GM18519 (cell line): Measurements from ENCODE around the gene BCDIN3D.
"Not testable (repeated sequence)": the region's sequence is repeated elsewhere in the genome, so short reads cannot be mapped to it uniquely, and the experiment has no call there.

ENCODE experiments used
- ATAC-seq: cut with Tn5 transposase; IDR thresholded peaks from one replicate; pipeline ENCODE4 v1.9.1; 2021; ENCODE audit warnings: mild to moderate bottlenecking, moderate library complexity; ENCODE audit not compliant: unreplicated experiment, low FRiP score

Gene BCDIN3D

DNA sequence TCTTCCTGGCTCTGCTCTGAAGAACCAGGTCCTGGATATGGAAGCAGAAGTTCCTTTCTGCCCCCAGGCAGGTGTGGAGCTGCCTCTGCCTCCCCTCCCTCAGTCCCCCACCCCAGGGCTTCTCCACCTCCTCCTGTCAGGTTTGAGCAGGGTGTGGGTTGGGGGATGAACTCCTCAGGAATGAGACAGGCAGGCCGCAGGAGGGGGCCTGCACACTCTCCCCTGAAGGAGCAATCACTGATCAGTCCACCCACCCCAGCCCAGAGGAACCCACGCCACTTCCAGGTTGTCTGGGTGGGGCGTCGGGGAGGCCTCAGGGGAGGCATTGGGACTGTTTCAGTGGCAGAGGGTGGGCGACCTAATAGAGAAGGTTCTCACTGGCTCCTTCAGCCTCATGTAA lies 34.2 kb upstream of the BCDIN3D start:
- ATAC-seq, result no peak

DNA sequence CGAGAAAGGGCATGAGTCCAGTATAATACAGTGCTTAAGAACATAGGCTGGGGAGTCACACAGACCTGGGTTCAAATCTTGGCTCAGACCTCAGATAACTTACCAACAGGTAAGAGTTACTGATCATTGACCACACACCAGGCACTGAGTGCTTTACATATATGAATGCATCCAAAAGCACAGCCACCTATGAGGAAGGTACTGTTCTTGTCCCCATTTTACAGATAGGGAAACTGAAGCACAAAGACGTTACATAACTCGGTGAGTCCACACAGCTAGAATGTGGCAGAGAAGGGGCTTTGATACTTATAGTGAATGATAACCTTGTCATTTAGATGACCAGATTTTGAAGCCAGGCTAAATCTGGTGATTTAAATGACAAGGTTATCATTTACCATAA lies 33.2 kb upstream of the BCDIN3D start:
- no peak for ATAC-seq

DNA sequence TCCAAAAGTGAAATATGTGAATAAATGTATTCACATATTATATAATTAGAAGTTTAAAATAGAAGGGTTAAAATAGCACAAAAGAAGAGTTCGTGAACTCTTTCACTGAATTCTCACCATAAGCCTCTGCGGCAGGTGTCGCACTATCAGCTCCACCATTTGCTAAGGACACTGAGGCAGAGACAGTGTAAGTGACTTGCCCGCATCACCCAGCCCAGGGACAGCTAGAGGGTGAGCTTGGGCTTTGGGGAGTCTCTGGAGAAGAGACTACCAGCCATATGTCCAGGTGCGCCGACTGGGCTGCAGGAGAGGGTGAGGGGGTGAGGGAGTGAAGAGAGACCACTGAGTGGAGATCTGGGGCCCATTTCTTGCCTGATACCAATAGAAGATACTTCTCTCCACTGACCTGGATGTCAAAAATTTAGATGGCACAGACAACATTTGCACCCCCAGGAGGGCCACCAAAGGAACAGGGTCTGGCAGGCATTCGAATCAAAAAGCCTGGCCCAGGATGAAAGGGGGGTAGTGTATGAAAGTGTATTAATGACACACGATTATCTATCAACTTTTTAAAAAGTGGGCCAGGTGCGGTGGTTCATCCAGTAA lies 32.3 kb upstream of the BCDIN3D start:
- no peak for ATAC-seq

DNA sequence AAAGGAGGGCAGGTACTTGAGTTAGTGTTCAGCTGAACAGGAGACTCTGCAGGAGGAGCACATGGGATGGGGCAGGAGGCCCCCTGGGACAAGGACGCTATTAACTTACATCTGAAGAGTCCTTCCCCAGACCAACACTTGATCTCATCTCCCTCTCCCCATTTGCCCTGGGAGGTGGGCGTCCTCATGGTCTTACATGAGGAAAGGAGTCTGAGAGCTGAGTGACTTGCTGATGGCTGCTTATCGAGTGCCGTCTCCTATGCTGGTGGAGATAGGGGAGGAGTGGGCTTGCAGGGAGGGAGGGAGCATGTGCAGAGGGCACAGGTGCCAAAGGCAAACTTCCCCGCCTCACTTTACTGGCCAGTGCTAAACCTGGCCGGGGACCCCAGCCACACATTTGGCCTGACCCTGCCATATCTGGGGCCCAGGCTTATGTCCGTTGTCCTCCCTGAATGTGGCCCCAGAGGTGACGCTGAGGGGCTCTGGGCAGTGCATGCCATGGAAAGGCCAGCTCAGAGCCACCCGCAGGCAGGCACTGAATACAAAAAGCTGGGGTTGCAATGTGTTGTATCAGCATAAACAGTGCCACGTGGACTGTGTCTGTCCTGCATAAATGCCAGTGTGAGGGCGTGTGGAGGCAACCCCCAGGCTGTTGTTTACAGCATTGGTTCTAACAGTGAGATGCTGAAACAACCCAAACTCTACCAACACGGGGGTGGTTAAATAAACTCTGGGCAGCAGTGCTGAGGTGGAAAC lies 31.4 kb upstream of the BCDIN3D start:
- ATAC-seq, result no peak

DNA sequence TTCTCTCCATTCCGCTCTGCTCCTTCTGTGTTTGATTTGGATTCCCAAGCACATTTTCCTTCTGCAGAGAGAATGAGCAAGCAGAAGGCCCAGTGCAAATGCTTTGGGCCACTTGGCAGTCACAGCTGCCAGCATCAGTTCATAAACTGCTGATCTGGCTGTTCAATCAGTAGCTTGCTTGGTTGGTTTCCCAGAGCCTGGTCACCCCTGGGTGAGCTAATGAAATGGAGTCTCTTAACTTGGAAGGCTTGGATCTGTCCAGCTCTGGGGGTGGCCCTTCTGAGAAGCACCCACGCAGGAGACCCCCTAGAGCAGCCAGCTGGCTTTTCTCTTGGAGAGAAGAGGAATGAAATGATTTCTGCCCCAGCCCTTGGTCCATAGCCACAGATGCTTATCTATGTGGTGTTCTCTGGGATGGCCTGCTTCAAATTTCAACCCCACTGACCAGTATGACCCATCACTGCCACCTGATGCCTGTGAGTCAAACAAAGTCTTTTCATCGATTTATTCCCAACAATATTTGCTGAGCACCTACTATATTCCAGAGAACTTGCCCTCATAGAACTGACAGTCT lies 30.5 kb upstream of the BCDIN3D start:
- ATAC-seq, result no peak

DNA sequence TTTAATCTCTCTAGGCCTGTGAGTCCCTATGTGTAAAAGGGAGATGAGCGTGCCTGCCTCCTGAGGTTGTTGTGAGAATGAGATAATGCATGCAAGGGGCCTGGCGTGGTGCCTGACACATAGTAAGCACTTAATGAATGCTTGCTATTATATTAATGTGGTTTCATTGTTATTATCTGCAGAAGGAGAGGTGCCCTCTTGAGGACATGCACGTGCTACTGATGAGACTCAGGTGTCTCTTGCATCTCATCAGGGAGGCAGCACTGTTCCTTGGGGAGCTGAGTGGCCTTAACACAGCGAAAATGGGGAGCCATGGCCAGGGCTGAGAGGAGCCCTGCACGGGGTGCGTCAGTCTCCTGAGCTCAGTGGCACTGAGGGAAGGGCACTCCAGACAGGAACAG lies 29.9 kb upstream of the BCDIN3D start:
- no peak for ATAC-seq

DNA sequence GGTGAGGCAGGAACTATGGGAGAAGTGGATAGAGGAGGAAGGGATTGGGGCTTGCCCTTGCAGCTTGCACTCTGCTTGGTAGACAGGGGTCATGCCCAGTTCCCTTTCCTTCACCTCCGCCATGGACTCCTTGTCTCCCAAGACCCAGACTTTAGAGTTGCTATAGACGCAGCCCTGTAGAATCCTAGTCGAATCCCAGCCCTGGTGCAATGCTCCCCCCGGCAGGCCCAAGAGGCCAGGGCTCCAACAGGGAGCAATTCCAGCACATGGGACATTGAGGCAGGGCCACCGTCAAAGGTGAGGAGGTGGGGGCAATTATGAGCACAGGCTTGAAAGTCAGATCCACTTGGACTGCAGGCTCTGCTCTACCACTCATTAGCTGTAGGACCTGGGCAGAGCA lies 29.5 kb upstream of the BCDIN3D start:
- ATAC-seq, result no peak

DNA sequence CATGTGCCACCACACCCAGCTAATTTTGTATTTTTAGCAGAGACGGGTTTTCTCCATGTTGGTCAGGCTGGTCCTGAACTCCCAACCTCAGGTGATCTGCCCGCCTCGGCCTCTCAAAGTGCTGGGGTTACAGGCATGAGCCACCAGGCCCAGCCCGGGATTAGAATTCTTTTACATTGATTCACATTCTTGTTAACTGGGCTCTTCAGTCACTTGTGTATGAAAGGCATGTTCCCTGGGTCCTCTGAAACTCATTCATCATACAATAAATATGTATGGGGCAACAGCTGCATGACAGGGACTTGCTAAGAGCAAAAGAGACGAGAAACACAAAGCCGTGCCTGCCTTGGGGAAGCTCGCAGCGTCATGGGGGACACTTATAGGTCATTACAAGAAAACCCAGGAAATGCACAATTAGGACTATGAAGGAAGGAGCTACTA lies 28.9 kb upstream of the BCDIN3D start:
- ATAC-seq, result not testable (repeated sequence)

DNA sequence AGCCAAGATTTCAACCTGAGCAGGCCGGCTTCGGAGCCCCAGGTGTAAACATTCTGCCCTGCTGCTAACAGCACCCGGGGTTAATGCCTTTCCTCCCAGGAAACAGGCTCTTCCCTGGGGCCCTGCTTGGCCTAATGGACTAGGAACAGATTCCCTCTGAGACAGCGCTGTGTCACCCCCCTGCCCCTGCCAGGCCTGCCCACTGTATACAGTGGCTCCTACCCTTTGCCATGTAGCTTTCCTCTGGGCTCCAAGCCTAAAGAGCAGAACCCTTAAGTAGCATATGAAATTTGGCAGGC lies 28.3 kb upstream of the BCDIN3D start:
- ATAC-seq, result no peak

DNA sequence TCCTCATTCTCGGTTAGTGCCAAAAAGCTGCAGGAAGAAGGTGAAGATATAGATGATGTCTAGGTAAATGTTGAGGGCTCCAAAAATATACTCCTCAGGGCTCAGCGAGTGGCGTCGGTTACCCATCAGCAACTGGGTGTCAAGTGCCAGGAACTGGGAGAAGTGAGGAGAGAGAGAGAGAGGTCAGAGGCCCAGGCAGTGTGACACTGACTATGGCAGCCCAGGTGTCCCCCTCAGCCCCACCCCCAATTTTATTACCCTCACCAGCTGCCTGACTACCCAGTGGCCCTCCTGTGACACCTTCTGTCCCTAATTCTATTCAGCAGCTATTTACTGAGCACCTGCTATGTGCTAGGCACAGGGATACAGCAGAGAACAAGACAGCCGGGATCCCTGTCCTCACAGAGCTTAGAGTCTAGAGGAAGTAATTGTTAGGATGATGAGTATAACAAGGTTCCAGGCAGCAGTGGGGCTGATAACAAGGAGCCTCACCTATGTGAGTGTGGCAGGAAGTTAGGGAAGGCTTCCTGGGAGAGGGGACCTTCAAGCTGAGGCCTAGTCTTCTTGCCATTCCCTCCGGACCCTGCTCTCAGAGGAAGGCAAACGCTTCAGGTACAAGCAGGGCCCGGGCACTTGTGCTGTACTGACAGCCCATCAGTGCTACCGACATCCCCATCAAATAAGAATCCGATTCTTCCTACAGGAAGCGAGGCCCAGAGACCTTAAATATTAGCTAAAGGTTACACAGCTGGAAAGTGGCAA lies 27.8 kb upstream of the BCDIN3D start:
- no peak for ATAC-seq

DNA sequence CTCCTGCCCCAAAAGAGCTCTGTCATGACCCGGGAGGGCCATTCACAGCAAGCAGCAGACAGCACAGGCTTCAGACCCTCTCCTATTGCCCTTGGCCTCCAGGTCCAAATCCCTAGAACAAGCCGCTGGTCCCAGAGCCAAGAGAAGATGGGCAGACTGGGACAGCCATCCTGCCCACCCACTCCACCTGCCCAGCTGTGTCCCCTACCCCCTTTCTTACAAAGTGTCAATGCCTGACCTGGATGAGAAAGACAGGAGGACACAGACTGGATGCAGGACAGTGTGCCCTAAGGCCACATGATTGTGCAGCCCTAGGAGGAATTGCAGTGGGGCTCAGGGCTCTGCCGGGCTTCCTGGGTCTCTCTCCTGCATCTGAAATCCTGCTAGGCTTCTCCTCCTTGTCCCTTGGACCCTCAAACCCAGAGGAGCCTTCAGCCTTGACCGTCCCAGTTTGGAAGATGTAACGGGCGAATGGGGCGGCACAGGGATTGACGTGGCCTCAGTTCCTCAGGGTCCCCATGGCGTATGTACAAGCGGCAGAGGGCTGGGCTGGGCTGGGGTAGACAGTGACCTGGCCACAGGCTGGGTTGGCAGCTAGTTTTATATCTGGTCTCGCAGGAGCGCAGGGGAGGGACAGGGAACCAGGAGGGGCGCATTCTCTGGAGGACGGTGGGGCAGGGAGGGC lies 27.1 kb upstream of the BCDIN3D start:
- no peak for ATAC-seq

DNA sequence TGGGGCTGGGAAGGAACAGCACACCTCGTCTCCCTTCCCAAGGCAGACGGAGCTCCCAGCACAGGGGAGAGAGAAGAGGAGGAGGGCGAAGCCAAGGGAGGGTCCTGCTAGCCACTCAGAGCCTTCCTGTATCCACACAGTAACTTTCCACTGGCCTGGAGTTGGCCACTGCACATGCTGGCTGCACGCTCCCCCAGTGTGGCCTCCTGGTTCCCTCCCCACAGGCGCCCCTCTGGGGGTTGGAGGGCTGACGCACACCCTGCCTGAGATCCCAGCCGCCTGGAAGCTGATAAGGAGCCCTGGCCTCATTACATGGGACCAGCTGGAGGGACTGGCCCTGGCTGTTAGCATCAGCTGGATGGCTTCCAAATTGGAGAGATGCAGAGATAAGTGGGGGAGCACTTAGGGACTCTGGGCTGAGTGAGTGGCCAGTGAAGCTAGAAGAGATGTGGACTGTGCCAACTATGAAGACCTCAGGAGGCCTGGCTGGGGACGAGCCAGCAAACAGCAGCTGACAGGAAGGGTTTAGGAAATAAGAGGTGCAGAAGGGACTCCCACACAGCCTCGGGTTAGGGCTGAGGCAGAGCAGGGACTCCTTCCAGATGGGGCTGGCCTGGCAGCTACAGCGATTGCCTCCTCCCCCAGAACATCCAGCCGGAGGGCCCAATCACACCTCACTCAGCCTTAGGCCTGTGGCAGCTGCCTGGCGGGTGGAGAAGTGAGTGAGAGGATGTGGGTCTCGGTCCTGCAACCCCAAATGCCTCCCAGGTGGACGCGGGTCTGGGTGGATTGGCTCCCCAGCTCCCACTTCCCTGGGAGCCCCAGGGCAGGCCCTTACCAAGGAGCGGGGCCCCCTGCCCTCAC lies 26.3 kb upstream of the BCDIN3D start:
- ATAC-seq, result no peak

DNA sequence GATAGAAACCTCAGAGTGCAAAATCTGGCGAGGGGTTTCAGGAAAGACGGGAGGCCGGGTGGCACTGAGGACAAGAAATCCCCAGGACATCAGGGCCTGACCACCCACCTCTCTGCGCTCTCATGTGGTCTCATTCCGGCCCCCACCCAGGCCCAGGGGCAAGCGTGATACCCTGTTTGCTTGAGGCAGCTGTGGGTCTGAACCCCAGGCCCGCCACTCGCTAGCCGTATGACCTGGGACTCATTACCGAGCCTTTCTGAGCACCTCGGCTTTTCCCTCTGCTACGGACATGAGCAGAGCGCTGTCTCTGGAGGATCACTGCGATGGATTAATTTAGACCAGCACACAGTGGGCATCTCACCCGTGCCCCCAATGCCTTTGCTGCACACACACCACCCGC lies 25.5 kb upstream of the BCDIN3D start:
- no peak for ATAC-seq

DNA sequence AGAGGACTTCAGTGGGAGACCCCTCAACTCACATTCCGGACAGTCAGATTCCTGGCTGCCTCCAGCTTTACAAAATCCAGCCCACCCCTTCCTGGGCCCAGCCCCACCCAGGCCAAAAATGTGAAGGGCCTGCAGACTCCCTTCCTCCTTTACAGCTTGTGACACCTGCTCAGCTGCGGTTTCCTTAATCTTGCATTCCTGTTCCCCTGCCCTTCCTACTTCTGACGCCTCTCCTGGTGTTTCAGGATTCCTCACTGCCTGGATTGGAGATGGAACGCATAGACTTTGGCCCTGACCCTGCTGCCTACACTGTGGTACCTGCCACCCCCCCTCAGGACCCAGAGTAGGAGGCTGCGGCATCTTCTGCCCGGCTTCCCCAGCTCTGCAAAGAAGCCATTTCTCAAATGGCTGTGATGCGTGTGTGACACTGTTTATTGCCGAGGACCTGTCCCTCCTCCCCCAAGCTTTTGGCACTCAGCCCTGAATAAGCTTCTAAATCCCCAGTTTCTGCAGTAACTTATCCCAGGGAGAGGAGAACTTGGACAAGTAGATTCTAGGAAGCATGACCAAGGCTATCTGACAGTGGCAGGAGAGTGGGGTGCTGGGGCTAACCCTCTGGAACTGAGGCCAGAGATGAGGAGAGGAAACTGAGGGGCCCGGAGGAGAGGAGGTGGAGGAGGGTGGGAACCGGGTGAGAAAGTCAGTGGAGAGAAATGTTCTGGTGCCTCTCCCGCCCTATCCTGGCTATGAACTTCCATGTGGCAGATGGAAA lies 24.9 kb upstream of the BCDIN3D start:
- no peak for ATAC-seq

DNA sequence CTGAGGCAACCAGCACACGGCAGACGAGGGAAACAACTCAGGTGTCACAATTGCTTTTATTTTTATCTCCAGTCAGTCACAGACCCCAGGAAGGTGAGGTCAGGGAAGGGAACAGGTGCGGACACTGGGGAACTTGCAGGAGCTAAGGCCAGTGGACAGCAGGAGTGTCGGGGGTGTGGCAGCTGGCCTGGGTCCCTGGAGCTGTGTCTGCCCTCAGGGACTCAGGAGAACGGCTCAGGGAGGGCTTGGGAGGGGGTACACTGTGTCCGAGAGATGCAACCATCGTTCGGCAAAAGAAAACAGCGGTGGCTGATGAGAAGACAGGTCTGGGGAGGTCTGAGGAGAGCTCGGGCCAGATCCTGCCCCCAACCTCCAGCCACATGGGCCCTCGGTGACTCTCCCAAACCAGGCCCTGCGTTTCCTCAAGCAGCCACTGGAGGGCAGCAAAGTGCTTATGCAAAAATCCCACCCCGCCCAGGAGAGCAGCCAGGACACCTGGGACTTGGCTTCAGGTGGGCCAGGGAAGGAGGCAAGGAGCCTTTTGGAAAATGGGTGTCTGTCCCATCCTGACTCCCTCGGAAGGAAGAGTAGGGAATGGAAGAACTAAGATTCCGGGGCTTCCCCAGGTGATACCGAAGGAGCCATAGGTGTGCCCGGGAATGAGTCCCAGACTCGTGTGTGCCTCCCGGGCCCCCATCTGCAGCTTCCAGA lies 24.1 kb upstream of the BCDIN3D start:
- ATAC-seq, result no peak

DNA sequence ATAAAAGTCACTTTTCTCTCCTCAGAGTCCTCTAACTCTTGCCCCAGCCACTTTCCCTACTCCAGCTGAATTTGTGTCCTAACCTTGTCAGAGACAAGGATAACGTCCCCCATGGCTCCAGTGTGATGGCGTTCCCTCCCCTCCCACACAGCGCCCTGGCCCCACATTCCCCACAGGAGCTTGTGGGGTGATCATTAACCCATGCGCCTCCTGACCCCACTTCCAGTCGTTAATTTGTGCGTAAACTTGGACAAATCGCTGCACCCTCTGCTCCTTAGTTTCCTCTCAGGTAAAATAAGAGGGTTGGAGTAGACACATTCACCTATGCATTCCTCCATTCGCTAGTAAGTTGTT lies 22.9 kb upstream of the BCDIN3D start:
- ATAC-seq, result no peak

DNA sequence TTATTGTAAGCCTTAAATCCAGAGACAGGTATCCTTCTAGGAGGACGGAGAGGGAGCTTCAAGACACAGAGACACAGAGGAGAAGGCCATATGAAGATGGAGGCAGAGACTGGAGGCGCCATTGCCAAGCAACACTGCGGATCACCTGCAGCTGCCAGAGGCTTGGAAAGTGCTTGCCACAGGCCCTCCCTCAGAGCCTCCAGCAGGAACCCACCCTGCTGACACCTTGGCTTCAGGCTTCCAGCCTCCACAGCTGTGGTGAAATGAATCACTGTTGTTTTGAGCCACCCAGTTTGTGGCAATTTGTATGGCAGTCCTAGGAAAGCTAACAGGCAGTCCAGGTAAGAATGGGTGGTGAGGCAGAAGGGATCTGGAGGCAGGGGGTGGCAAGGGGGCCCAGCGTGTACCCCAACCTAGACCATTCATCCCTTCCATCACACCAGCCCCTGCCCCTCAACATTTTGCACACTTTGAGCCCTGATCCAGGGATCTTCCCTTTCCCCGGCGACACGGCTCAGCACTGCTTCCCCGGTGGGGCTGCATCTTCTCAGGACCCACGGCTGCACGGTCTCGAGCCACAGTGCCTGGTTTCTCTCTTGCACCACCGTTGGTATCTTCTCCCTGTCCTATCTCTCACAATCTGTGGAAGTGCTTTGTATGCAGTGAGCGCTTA lies 22.3 kb upstream of the BCDIN3D start:
- ATAC-seq, result no peak

DNA sequence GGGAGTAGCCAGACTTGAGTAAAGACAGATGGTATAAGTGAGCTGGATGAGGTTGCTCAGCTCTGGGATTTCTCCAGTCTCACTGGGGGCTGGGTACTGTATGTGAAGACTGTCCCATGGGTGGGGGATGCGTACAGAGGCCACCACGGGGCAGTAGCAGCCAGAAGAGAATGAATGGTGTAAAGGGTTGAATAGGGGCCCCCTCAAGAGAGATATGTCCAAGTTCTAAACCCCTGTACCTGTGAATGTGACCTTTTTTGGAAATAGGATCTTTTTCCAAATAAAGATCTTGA lies 21.8 kb upstream of the BCDIN3D start:
- no peak for ATAC-seq
